Activated CD4-positive, alpha-beta T cell treated with anti-CD3 and anti-CD28 coated beads for 36 hours (primary cell): ENCODE results near the gene PRKD1. TPM values are rescaled to one million over a fixed set of nuclear protein-coding genes. Genes with fewer than 3 reads are reported as not detected.

Experiments
- ATAC-seq: fragments of 200-7000 bp; cut with Tn5 transposase; one replicate; pipeline ENCODE4 v1.10.0; 2021; ENCODE audit warnings: mild to moderate bottlenecking, moderate library complexity
- CTCF ChIA-PET: fragments of 350-600 bp; sonication (Branson Sonifier 250); formaldehyde crosslinking; loops from one replicate; lab custom pipeline; 2021; ENCODE audit warnings: antibody characterized with exemption; lab: Charles Lee
- POLR2A ChIA-PET: fragments of 350-600 bp; sonication (Branson Sonifier 250); formaldehyde crosslinking; loops from one replicate; lab custom pipeline; 2021; ENCODE audit warnings: antibody characterized with exemption, inconsistent platforms; lab: Charles Lee
- DNase-seq: peaks from one replicate; pipeline ENCODE4 v3.0.0-alpha.2; 2020
- H3K27ac Mint-ChIP-seq: one replicate; pipeline ENCODE4 v1.8.0; 2021; ENCODE audit warnings: mixed read lengths
- H3K27me3 Mint-ChIP-seq: one replicate; pipeline ENCODE4 v1.8.0; 2021; ENCODE audit warnings: mixed read lengths
- H3K36me3 Mint-ChIP-seq: one replicate; pipeline ENCODE4 v1.8.0; 2021; ENCODE audit warnings: low read depth, mixed read lengths
- H3K4me1 Mint-ChIP-seq: one replicate; pipeline ENCODE4 v1.8.0; 2021; ENCODE audit warnings: mixed read lengths
- H3K4me3 Mint-ChIP-seq: one replicate; pipeline ENCODE4 v1.8.0; 2021; ENCODE audit warnings: mild to moderate bottlenecking, moderate library complexity, mixed read lengths
- H3K9me3 Mint-ChIP-seq: one replicate; pipeline ENCODE4 v1.8.0; 2021; ENCODE audit warnings: low read depth, mixed read lengths
- intact Hi-C, 2 experiments: fragments of 100-400 bp; cut with DNase I in 1 of 2; cut with micrococcal nuclease in 1 of 2; formaldehyde crosslinking; loops; one replicate each; pipeline versions ENCODE4 v1.14.2 to v1.15.1; 2022 to 2024; cut with DNase I, micrococcal nuclease
- total RNA-seq, 2 experiments: library from RNA; stranded (reverse); gene quantifications; one replicate each; pipeline ENCODE4 v1.2.3, GENCODE V29; 2021

The PRKD1 gene
- total RNA-seq, 2 experiments from 2014 or later = not detected

DNA sequence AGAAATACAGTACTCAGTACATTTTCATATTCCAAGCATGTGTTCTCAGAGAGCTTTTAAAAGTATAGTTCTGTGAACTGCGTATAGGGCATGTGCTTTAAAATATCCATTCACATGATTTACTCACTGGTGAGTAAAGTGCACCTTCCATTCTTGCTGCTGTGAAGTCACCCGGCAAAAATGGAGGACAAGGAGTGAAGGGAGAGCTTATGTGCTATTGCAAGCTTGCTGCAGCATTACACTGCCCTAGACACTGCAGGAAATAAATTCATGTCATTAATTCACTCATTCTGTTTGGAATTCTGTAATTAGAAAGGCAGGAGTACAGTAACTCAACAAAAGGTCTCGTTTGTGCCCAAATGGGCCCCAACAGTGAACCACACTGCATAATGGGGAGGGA is 347.8 kb downstream of the PRKD1 start:
- CTCF ChIA-PET = no interaction called here
- intact Hi-C loops = no loop called here
- Mint-ChIP-seq H3K4me1 (no peaks in the 10 kb centered on the region), H3K36me3 (no peaks in the 10 kb centered on the region), H3K27me3 (no peaks in the 10 kb centered on the region), H3K27ac (no peak overlapping the region), H3K9me3 (peaks cover 9% of the 10 kb centered on the region), H3K4me3 (no peak overlapping the region)
- DNase-seq = no peak
- no peak for ATAC-seq
- POLR2A ChIA-PET = no interaction called here

- DNase-seq (no peak), ATAC-seq (no peak)
- POLR2A ChIA-PET = no interaction called here
- Mint-ChIP-seq H3K9me3 (peaks cover 19% of the 10 kb centered on the region), H3K27ac (no peak overlapping the region), H3K4me3 (no peak overlapping the region), H3K36me3 (no peaks in the 10 kb centered on the region), H3K27me3 (no peaks in the 10 kb centered on the region), H3K4me1 (no peaks in the 10 kb centered on the region)
- CTCF ChIA-PET = no interaction called here
- intact Hi-C loops = no loop called here
Observed at GRCh38 chr14:29576927-29577326, 350.7 kb downstream of the PRKD1 start.

DNA sequence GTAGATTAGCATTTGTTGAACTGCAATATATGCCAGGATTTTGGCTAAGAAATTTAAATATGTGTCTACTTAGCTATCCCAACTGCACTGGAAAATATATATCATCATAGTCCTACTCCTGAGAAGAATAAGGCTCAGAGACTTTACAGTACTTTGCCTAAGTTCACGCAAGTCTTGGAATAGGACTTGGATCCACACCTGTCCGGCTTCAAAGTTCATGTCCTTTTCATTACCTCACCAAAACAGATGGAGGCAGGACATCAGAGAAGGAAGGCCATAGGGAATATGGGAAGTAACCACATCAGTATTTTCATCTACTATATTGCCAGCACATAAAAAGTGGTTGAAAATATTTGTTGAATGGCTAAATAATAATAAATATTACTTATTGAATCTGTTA is 358.5 kb downstream of the PRKD1 start:
- Mint-ChIP-seq H3K36me3 (no peaks in the 10 kb centered on the region), H3K27me3 (no peaks in the 10 kb centered on the region), H3K27ac (no peak overlapping the region), H3K4me3 (no peak overlapping the region), H3K9me3 (peaks cover 19% of the 10 kb centered on the region), H3K4me1 (no peaks in the 10 kb centered on the region)
- DNase-seq = no peak
- ChIA-PET CTCF (no interaction called here), POLR2A (no interaction called here)
- ATAC-seq = no peak
- intact Hi-C loops = no loop called here

- CTCF ChIA-PET = no interaction called here
- no peaks in the 10 kb centered on the region for H3K27me3 Mint-ChIP-seq
Observed at GRCh38 chr14:29566194-29566593, 361.5 kb downstream of the PRKD1 start.

DNA sequence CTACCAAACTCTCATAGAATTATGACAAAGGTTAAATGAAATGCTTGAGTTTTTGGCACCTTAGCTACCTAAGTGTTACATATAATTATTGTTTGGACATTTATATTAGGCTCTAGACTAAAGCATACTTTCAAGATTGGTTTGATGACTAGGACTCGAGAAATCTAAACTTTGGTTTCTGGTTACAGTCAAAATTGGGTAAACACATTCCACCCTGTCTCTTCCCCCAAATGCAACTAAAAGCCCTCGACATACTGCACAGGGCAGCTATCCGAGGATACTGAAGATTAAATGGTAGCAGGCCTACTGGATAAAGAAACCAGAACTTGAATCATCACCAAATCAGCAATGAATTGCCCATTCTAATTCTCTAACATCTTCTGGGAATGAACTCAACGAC is 369.1 kb downstream of the PRKD1 start:
- ChIA-PET POLR2A (no interaction called here), CTCF (interaction anchor here (0.6 kb wide), 1 partner anchor 79 kb away, joined by 4 read pairs; no protein-coding TSS in a partner anchor)
- DNase-seq = no peak
- no peak for ATAC-seq
- no peaks in the 10 kb centered on the region for H3K27me3 Mint-ChIP-seq
- H3K4me1 Mint-ChIP-seq = no peaks in the 10 kb centered on the region
- H3K9me3 Mint-ChIP-seq = peaks cover 1% of the 10 kb centered on the region
- intact Hi-C loops = no loop called here
- no peak overlapping the region for H3K27ac Mint-ChIP-seq
- H3K36me3 Mint-ChIP-seq = no peaks in the 10 kb centered on the region
- no peak overlapping the region for H3K4me3 Mint-ChIP-seq

More at GRCh38 chr14:29566194-29566593, 361.5 kb downstream of the PRKD1 start:
- ATAC-seq (no peak), DNase-seq (no peak)
- Mint-ChIP-seq H3K9me3 (peaks cover 11% of the 10 kb centered on the region), H3K4me1 (no peaks in the 10 kb centered on the region), H3K36me3 (no peaks in the 10 kb centered on the region), H3K27ac (no peak overlapping the region), H3K4me3 (no peak overlapping the region)
- POLR2A ChIA-PET = no interaction called here
- intact Hi-C loops = no loop called here

DNA sequence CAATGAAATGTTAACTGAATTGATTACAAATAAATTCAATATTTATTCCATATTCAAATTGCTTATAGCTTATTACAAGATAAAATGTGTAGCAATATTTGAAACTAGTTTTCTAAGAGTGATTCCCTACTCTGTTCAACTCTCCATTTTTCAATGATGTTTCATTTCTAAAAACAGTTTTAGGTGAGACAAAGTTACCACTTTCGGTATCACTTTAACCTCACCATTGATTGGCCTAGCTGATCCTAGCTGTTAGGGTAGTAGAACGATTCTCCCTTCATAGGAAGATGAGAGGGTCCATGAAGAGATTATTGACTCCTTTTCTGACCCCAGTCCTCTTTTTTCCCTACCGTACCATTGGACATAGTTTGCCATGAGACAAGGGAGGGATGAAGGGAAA is 373.3 kb downstream of the PRKD1 start:
- DNase-seq = no peak
- ChIA-PET POLR2A (no interaction called here), CTCF (no interaction called here)
- H3K9me3 Mint-ChIP-seq = peaks cover 1% of the 10 kb centered on the region
- intact Hi-C loops = no loop called here
- H3K4me1 Mint-ChIP-seq = no peaks in the 10 kb centered on the region
- no peaks in the 10 kb centered on the region for H3K27me3 Mint-ChIP-seq
- no peak overlapping the region for H3K4me3 Mint-ChIP-seq
- ATAC-seq = no peak
- H3K27ac Mint-ChIP-seq = no peak overlapping the region
- H3K36me3 Mint-ChIP-seq = no peaks in the 10 kb centered on the region

- intact Hi-C loops = no loop called here
- ChIA-PET CTCF (interaction anchor here (0.6 kb wide), 1 partner anchor 633 kb away, joined by 3 read pairs; no protein-coding TSS in a partner anchor), POLR2A (no interaction called here)
- H3K4me1 Mint-ChIP-seq = no peaks in the 10 kb centered on the region
- H3K27ac Mint-ChIP-seq = no peak overlapping the region
- H3K36me3 Mint-ChIP-seq = no peaks in the 10 kb centered on the region
- DNase-seq (no peak), ATAC-seq (no peak)
- no peak overlapping the region for H3K4me3 Mint-ChIP-seq
- no peaks in the 10 kb centered on the region for H3K27me3 Mint-ChIP-seq
- H3K9me3 Mint-ChIP-seq = no peaks in the 10 kb centered on the region
Observed at GRCh38 chr14:29553427-29553826, 374.2 kb downstream of the PRKD1 start.

DNA sequence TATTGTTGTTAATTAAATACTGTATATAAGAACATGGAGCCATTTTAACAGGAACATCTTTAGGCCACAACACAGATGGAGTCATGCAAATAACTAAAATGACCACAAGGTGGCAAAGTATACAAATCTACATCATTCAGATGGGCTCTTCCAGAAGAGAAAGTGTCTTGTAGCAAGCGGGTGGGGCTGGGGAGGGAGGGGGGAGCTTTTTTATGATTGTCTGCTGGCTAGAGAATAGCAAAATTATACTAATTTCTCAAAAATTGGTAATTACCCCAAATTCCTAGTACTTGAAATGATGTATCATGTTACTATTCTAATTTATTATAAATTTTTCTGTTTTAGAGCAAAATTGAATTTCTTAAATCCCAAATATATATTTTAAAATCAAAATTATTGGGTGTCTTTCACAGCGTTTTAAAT is 378.7 kb downstream of the PRKD1 start:
- ChIA-PET CTCF (interaction anchor here (0.9 to 1.6 kb wide), 2 partner anchors 721 to 894 kb away, joined by 3 to 4 read pairs; no protein-coding TSS in a partner anchor), POLR2A (no interaction called here)
- Mint-ChIP-seq H3K27ac (no peak overlapping the region), H3K36me3 (no peaks in the 10 kb centered on the region), H3K27me3 (no peaks in the 10 kb centered on the region), H3K9me3 (no peaks in the 10 kb centered on the region), H3K4me1 (no peaks in the 10 kb centered on the region), H3K4me3 (no peak overlapping the region)
- DNase-seq = no peak
- intact Hi-C loops = loop anchor here (1.0 to 10.0 kb wide), 4 partner anchors 456 to 976 kb away; no protein-coding TSS in a partner anchor
- ATAC-seq = peak; percentile 42

DNA sequence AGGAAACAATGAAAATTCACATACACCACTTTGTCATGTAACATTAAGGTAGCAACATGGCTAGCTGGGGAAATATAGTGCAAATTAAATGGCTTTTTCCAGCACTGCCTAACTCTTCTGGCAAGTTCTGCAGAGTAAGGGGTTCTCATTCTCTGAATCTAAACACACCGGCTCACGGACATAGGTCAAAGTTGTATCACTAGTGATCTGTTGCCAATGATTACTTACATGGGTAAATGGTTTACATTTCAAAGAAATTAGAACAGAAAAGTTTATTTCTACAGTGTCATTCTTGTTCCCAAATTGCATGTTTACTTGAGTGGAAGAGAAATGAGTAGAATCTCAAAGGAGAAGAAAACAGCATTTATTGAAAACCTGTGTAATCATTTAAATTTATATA is 381.9 kb downstream of the PRKD1 start:
- H3K36me3 Mint-ChIP-seq = no peaks in the 10 kb centered on the region
- no peak overlapping the region for H3K27ac Mint-ChIP-seq
- CTCF ChIA-PET = no interaction called here
- H3K9me3 Mint-ChIP-seq = no peaks in the 10 kb centered on the region
- H3K4me3 Mint-ChIP-seq = no peak overlapping the region
- DNase-seq (no peak), ATAC-seq (no peak)
- POLR2A ChIA-PET = no interaction called here
- intact Hi-C loops = loop anchor here (5.0 to 10.0 kb wide), 3 partner anchors 459 to 979 kb away; no protein-coding TSS in a partner anchor
- H3K4me1 Mint-ChIP-seq = no peaks in the 10 kb centered on the region
- H3K27me3 Mint-ChIP-seq = no peaks in the 10 kb centered on the region

DNA sequence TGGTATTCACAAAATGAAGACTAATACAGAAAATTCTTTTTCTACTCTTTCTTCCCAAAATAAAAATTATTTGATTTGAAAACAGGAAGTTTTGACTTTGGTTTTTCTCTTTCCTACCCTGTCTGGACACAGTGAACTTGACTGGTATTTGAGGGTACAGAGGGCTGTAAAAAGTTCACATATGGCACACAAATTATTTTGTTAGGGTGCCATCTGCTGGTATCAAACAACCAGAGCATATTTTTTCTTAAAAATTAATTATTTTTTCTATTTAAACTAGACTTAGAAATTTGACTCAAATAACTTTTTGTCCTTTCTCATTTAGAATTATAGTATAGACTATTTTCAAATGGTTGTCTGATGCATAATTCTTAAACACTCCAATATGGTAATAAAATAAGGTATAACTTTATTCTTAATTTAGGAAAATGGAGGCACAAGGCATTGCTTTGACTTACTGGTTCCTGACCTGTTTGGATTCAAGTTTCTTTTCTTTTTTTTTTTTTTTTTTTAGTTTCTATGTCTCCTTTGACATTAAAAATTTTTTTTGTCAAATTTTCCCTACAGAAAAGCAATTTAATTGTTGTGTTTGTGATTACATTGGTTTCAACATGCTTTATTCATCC is 390.6 kb downstream of the PRKD1 start:
- H3K27me3 Mint-ChIP-seq = no peaks in the 10 kb centered on the region
- H3K36me3 Mint-ChIP-seq = no peaks in the 10 kb centered on the region
- POLR2A ChIA-PET = no interaction called here
- CTCF ChIA-PET = interaction anchor here (0.6 kb wide), 1 partner anchor 521 kb away, joined by 3 read pairs; no protein-coding TSS in a partner anchor
- no peak for DNase-seq
- intact Hi-C loops = loop anchor here (1.0 to 5.0 kb wide), 2 partner anchors 783 to 785 kb away; no protein-coding TSS in a partner anchor
- H3K27ac Mint-ChIP-seq = no peak overlapping the region
- no peaks in the 10 kb centered on the region for H3K9me3 Mint-ChIP-seq
- ATAC-seq = no peak
- H3K4me3 Mint-ChIP-seq = no peak overlapping the region
- H3K4me1 Mint-ChIP-seq = no peaks in the 10 kb centered on the region

GRCh38 chr14:29529418-29529817 is 398.2 kb downstream of the PRKD1 start:
- Mint-ChIP-seq H3K27ac (no peak overlapping the region), H3K9me3 (peaks cover 2% of the 10 kb centered on the region), H3K4me3 (no peak overlapping the region), H3K36me3 (no peaks in the 10 kb centered on the region), H3K27me3 (no peaks in the 10 kb centered on the region), H3K4me1 (no peaks in the 10 kb centered on the region)
- CTCF ChIA-PET = no interaction called here
- POLR2A ChIA-PET = no interaction called here
- intact Hi-C loops = no loop called here
- no peak for DNase-seq
- ATAC-seq = no peak

DNA sequence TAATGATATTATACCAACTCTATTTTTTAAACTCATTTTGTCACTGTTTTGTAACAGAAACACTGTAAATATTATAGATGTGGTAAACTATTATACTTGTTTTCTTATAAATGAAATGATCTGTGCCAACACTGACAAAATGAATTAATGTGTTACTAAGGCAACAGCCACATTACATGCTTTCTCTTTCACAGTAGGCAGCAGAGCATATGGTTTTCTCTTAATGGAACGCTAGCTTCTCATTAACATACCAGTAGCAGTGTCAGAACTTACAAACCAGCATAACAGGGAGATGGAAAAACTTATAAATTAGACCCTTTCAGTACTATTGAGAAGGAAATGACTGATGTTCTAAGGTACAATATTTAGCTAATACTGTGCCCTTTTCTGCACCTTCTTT is 398.8 kb downstream of the PRKD1 start:
- Mint-ChIP-seq H3K27ac (no peak overlapping the region), H3K36me3 (no peaks in the 10 kb centered on the region), H3K27me3 (no peaks in the 10 kb centered on the region), H3K9me3 (peaks cover 2% of the 10 kb centered on the region), H3K4me3 (no peak overlapping the region), H3K4me1 (no peaks in the 10 kb centered on the region)
- intact Hi-C loops = no loop called here
- ChIA-PET POLR2A (no interaction called here), CTCF (no interaction called here)
- ATAC-seq (no peak), DNase-seq (no peak)
